ENCODE results near the gene PITPNC1. TPM values are rescaled to one million over a fixed set of nuclear protein-coding genes. Genes with fewer than 3 reads are reported as not detected.

PITPNC1 gene
- total and polyA plus RNA-seq, 12 donors: 4.9 to 33.0 (median 14.0) TPM

DNA sequence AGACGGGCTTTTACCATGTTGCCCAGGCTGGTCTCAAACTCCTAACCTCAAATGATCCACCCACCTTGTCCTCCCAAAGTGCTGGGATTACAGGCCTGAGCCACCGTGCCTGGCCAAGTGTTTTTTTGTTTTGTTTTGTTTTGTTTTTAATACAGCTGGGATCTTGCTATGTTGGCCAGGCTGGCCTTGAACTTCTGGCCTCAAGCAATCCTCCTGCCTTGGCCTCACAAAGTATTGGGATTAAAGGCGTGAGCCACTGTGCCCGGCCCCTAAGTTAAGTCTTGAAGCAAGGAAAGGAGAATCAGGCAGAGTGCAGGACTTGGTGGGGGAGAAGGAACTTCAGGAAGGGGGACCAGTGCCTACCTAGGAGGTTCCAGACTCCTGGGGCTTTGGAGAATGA, 288.9 kb downstream of the PITPNC1 start:
- H3K4me1 ChIP-seq (replicated peaks in 1 of 2): no peaks in the 10 kb centered on the region
- no peak overlapping the region for H3K4me3 ChIP-seq
- no peak for DNase-seq
- intact Hi-C loops (cut with DNase I): no loop called here
- peaks cover 0 to 6% of the 10 kb centered on the region in 2 donors for H3K36me3 ChIP-seq (replicated peaks in 1 of 2)
- 88 to 97% (median 93%) methylated on average over 4 of the region's 4 CpGs for WGBS, 4 donors
- no peaks in the 10 kb centered on the region for H3K27me3 ChIP-seq
- H3K9me3 ChIP-seq (replicated peaks in 1 of 3): no peaks in the 10 kb centered on the region
- H3K27ac ChIP-seq: no peak overlapping the region
- TF ChIP-seq, protein P1, sequence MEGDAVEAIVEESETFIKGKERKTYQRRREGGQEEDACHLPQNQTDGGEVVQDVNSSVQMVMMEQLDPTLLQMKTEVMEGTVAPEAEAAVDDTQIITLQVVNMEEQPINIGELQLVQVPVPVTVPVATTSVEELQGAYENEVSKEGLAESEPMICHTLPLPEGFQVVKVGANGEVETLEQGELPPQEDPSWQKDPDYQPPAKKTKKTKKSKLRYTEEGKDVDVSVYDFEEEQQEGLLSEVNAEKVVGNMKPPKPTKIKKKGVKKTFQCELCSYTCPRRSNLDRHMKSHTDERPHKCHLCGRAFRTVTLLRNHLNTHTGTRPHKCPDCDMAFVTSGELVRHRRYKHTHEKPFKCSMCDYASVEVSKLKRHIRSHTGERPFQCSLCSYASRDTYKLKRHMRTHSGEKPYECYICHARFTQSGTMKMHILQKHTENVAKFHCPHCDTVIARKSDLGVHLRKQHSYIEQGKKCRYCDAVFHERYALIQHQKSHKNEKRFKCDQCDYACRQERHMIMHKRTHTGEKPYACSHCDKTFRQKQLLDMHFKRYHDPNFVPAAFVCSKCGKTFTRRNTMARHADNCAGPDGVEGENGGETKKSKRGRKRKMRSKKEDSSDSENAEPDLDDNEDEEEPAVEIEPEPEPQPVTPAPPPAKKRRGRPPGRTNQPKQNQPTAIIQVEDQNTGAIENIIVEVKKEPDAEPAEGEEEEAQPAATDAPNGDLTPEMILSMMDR (IDR thresholded peaks at IDR 0.05): no peak
- no peak for TF ChIP-seq POLR2A (IDR thresholded peaks at IDR 0.05)

DNA sequence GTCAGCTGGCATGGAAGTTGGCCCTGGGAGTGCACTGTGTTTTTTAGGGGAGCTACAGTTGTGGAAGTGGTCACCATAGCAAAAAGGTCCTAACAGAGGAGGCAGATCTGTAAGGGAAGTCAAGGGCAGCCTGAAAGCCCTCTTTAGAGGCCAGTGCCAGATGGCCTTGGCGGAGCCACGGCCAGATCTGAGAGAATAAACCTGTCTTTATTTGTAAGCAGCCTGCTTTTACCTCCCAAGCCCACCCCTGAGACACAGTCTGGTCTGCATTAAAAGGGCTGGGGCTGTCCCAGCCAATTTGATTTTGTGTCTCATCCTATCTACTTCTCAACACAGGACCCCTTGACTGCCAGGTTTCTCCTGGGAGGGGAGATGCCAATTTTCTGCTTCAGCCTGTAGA, 289.6 kb downstream of the PITPNC1 start:
- TF ChIP-seq POLR2A (IDR thresholded peaks at IDR 0.05): no peak
- TF ChIP-seq, protein P1 (IDR thresholded peaks at IDR 0.05): no peak
- Histone ChIP-seq H3K4me3 (no peak overlapping the region), H3K4me1 (replicated peaks in 1 of 2) (no peaks in the 10 kb centered on the region), H3K36me3 (replicated peaks in 1 of 2) (peaks cover 0 to 6% of the 10 kb centered on the region in 2 donors), H3K27me3 (no peaks in the 10 kb centered on the region), H3K9me3 (replicated peaks in 1 of 3) (no peaks in the 10 kb centered on the region), H3K27ac (no peak overlapping the region)
- intact Hi-C loops (cut with DNase I): no loop called here
- WGBS, 4 donors: 65 to 79% (median 76%) methylated on average over 2 of the region's 2 CpGs; no CpG with 5 or more reads in 1 of the 4 donors
- no peak for DNase-seq

DNA sequence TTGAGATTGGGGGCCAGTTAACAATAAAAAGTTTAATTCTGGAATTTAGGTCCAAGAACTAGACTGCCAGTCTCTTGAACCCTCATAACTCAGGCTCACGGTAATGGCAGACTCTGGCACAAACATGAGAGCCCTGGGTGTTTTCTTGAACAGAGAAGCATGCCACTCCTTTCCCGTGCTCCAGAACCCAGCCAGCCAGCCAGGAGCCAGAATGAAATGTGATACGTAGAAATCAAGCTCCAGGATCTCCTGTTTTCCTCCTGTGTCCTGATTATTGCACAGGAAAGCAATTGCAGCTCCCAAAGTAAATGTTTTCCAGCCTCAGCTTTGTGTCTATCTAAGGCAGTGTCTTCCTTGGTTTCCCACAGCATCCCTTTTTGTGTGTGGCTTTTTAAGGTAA, 294.4 kb downstream of the PITPNC1 start:
- Histone ChIP-seq H3K4me3 (no peak overlapping the region), H3K9me3 (replicated peaks in 1 of 3) (no peaks in the 10 kb centered on the region), H3K36me3 (replicated peaks in 1 of 2) (peaks cover 0 to 9% of the 10 kb centered on the region in 2 donors), H3K27me3 (no peaks in the 10 kb centered on the region), H3K27ac (no peak overlapping the region), H3K4me1 (replicated peaks in 1 of 2) (peaks cover 0 to 1% of the 10 kb centered on the region in 2 donors)
- TF ChIP-seq, protein P1 (IDR thresholded peaks at IDR 0.05): no peak
- no peak for TF ChIP-seq POLR2A (IDR thresholded peaks at IDR 0.05)
- 57 to 69% (median 64%) methylated on average over 3 of the region's 3 CpGs for WGBS, 4 donors
- intact Hi-C loops (cut with DNase I): no loop called here
- no peak for DNase-seq

DNA sequence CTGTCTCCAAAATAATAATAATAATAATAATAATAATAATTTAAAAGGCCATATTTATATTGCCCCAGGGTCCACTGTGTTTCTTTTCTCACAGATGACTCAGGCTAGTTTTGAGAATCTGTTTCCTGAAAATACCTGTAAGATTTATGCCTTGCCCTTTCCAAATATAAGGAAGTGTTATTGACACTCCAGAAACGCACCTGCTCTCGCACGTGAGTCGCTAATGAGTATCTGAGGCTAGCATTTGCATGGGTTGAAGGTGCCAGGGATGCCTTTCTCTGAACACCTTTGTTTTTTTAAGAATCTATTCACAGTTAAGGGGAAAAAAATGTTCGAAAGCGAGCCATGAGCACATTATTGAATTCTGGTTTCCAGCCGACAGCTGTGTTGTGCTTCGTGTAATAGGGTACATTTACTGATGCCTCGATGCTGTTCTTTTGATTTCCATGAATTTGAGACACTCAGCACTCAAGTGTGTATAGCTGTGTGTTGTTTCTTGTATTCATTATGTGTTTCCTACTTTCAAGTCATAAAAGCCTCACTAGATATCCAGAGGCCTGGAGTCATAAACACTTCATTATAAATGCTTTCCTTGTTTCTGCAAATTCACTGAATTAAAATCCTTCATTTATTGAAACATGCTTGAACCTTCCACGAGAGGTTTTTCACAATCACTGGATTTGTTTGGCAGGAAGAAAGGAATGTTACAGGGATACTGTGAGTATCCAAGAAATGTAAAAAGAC, 295.7 kb downstream of the PITPNC1 start:
- WGBS, 4 donors: 87 to 93% (median 91%) methylated on average over 10 of the region's 10 CpGs
- no peak overlapping the region for H3K27ac ChIP-seq
- intact Hi-C loops (cut with DNase I): no loop called here

More for the DNA sequence above, 295.7 kb downstream of the PITPNC1 start:
- H3K4me1 ChIP-seq (replicated peaks in 1 of 2): peaks cover 0 to 4% of the 10 kb centered on the region in 2 donors
- no peak for DNase-seq
- peaks cover 0 to 9% of the 10 kb centered on the region in 2 donors for H3K36me3 ChIP-seq (replicated peaks in 1 of 2)
- no peaks in the 10 kb centered on the region for H3K9me3 ChIP-seq (replicated peaks in 1 of 3)
- H3K27me3 ChIP-seq: no peaks in the 10 kb centered on the region
- H3K4me3 ChIP-seq: no peak overlapping the region
- TF ChIP-seq, protein P1 (IDR thresholded peaks at IDR 0.05): no peak
- TF ChIP-seq POLR2A (IDR thresholded peaks at IDR 0.05): no peak

All from adrenal gland (tissue), 12 donors.